GM23248 (cell line): ENCODE results near the gene TIGD3. TPM values are rescaled to one million over a fixed set of nuclear protein-coding genes. Genes with fewer than 3 reads are reported as not detected.

Source experiments
- DNase-seq: peaks from one replicate; pipeline ENCODE4 v3.0.0-alpha.2; 2015
- H2AFZ ChIP-seq: fragments of 200-600 bp; sonication (generic); 2 replicates; pipeline ENCODE4 v1.6.1; 2016; ENCODE audit warnings: antibody characterized with exemption
- H3F3A ChIP-seq: fragments of 200-600 bp; sonication (generic); 2 replicates; pipeline ENCODE4 v1.6.1; 2016; ENCODE audit warnings: mild to moderate bottlenecking, antibody characterized with exemption, mixed run types; ENCODE audit not compliant: insufficient read depth
- H3K27ac ChIP-seq: fragments of 200-600 bp; sonication (generic); 2 replicates; pipeline ENCODE4 v1.5.1; 2016; ENCODE audit warnings: mild to moderate bottlenecking
- H3K27me3 ChIP-seq: fragments of 200-600 bp; sonication (generic); replicated peaks from 2 replicates; pipeline ENCODE4 v1.6.1; 2016; ENCODE audit warnings: mild to moderate bottlenecking; ENCODE audit not compliant: insufficient read depth
- H3K36me3 ChIP-seq: fragments of 200-600 bp; sonication (generic); 2 replicates; pipeline ENCODE4 v1.6.1; 2016; ENCODE audit warnings: low read depth, mild to moderate bottlenecking
- H3K4me1 ChIP-seq: fragments of 200-600 bp; sonication (generic); 2 replicates; pipeline ENCODE4 v1.6.1; 2016; ENCODE audit warnings: mild to moderate bottlenecking; ENCODE audit not compliant: insufficient read depth
- H3K4me2 ChIP-seq: fragments of 200-600 bp; sonication (generic); one replicate; pipeline ENCODE4 v1.6.1; 2016; ENCODE audit warnings: mild to moderate bottlenecking; ENCODE audit not compliant: unreplicated experiment
- H3K4me3 ChIP-seq: fragments of 200-600 bp; sonication (generic); 2 replicates; pipeline ENCODE4 v1.5.1; 2016; ENCODE audit warnings: mild to moderate bottlenecking
- H3K79me2 ChIP-seq: fragments of 200-600 bp; sonication (generic); 2 replicates; pipeline ENCODE4 v1.6.1; 2016; ENCODE audit warnings: mild to moderate bottlenecking; ENCODE audit not compliant: insufficient read depth
- H3K9ac ChIP-seq: fragments of 200-600 bp; sonication (generic); 2 replicates; pipeline ENCODE4 v1.6.1; 2016; ENCODE audit warnings: mild to moderate bottlenecking
- H3K9me2 ChIP-seq: fragments of 200-600 bp; sonication (generic); 2 replicates; pipeline ENCODE4 v1.6.1; 2016; ENCODE audit warnings: mixed run types, mild to moderate bottlenecking, moderate library complexity; ENCODE audit not compliant: insufficient read depth
- H3K9me3 ChIP-seq: fragments of 200-600 bp; sonication (generic); one replicate; pipeline ENCODE4 v1.6.1; 2017; ENCODE audit warnings: low read depth
- H4K20me1 ChIP-seq: fragments of 200-600 bp; sonication (generic); 2 replicates; pipeline ENCODE4 v1.6.0; 2016; ENCODE audit not compliant: insufficient read depth
- EZH2 ChIP-seq: fragments of 200-600 bp; sonication (generic); IDR thresholded peaks from 2 replicates; pipeline ENCODE4 v1.6.1; 2018; ENCODE audit warnings: antibody characterized with exemption, mild to moderate bottlenecking; ENCODE audit not compliant: insufficient read depth, poor library complexity, severe bottlenecking
- EZH2phosphoT487 ChIP-seq: fragments of 200-600 bp; sonication (generic); IDR thresholded peaks from 2 replicates; pipeline ENCODE4 v1.6.1; 2018; ENCODE audit warnings: antibody characterized with exemption, moderate library complexity, mild to moderate bottlenecking, low read depth; ENCODE audit not compliant: insufficient read depth
- WGBS, 2 experiments: methylation state at CpG; one replicate each; pipeline ENCODE4 v1.1.6; 2015 to 2017; ENCODE audit warnings: low lambda C conversion rate in 2 of 2, low coverage in 1 of 2; ENCODE audit errors: missing lambda C conversion rate in 2 of 2; 5-methylcytosine and 5-hydroxymethylcytosine counted together
- in situ Hi-C: fragments of 300-500 bp; cut with MboI; formaldehyde crosslinking; loops from 2 replicates; pipeline ENCODE4 v1.15.0; 2020
- polyA plus RNA-seq: library from polyadenylated mRNA; unstranded; fragments of >200 nt; fragmentation: Nextera tagmentation; extraction: Ambion mirVana; gene quantifications from 2 replicates; pipeline ENCODE4 v1.2.1, GENCODE V29; 2016
- total RNA-seq: library from RNA; depleted of rRNA; stranded (reverse); fragments of >200 nt; shearing (Covaris generic); gene quantifications from 2 replicates; pipeline ENCODE4 v1.2.3, GENCODE V29; 2014

The TIGD3 gene
- total and polyA plus RNA-seq, 2 experiments from 2014 or later, result not detected

DNA sequence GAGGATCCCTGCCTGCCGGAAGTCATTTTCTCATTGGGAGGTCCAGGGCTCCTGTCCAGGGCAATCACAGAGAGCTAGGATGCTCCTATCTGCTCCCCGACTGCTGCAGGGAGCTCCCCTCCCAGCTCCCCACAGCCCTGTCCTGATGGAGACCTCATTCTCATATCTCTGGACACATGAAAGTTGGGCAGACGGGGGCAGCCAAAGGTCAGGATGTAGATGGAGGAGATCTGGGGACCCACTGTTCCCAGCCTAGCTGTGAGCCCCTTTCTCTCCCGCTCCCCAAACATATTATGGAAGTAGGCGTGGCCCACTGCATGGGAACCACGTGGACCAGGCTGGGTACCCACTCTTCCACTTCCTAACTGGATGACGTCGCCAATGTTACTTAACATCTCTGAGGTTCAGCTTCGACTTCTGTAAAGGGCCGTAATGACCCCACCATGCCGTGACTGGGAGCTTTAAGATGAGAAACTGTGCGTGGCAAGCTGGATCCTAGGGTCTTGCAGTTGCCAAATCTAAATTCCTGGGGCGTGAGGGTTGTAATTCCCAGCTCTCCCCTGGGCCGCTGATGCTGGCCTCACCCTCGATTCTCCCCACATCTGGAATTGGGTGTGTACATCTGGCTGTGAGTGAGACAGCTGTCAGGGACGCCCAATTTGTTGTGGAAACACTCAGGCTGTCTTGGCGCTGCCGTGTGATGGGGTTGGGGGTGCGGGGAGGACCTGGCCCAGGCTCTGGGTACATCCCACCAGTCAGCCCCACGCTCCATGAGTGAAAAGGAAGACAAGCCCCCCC is 38.1 kb upstream of the TIGD3 start:
- in situ Hi-C loops, result no loop called here
- H3K27me3 ChIP-seq, result no peaks in the 10 kb centered on the region
- peak; percentile 100 for DNase-seq
- WGBS, 2 experiments, result 1 to 2% methylated on average over 20 of the region's 20 CpGs
- peak overlapping the region; percentile 97 for H3K27ac ChIP-seq
- H3K36me3 ChIP-seq, result peaks cover 11% of the 10 kb centered on the region; the same call in 1 of the 2 replicates
- H3K4me1 ChIP-seq, result peaks cover 27% of the 10 kb centered on the region
- peaks cover 36% of the 10 kb centered on the region for H3F3A ChIP-seq
- peaks cover 72% of the 10 kb centered on the region for H3K79me2 ChIP-seq
- no peaks in the 10 kb centered on the region for H3K9me2 ChIP-seq
- peak overlapping the region; percentile 96 for H3K4me2 ChIP-seq
- peak overlapping the region; percentile 99 for H3K9ac ChIP-seq
- no peaks in the 10 kb centered on the region; the same call in 1 of the 2 replicates for H4K20me1 ChIP-seq
- TF ChIP-seq EZH2 (no peak), EZH2phosphoT487 (no peak)
- no peak overlapping the region for H2AFZ ChIP-seq
- H3K9me3 ChIP-seq, result no peaks in the 10 kb centered on the region
- H3K4me3 ChIP-seq, result peak overlapping the region; percentile 88

DNA sequence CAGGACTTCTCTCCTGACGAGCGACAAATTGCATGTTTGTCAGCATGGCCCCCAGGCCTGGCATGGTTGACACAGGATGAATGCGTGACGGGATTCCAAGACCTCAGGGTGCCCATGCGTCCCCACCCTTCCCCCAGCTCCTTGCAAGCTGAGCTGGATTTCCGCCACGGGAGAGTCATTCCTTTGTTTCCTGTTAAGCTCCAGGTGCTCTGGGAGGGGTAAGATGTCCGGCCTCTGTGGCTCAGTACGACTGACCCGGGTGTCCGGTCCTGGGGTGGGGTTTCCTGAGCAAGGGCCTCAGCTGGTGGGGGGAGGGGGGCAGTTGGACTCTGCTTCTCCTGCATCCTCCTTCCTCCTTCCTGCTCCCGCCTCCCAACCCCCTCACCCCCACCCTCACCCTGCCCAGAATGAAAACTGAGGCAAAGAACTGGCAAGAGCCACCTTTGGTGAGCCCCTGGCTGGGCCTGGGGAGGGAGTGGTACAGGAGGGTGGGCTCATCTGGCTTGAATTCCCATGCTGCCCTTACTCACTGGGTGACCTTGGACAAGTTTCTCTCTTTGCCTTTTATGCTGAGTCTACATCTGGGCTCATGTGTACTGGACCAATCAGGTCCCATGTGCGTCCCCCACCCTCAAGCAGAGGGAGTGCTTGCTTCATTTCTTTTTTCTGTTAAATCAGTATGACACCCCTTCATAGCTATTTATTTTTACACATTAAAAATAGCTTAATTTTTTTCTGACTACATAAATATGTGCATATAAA is 37.3 kb upstream of the TIGD3 start:
- TF ChIP-seq EZH2 (no peak), EZH2phosphoT487 (no peak)
- Histone ChIP-seq H3F3A (peaks cover 40% of the 10 kb centered on the region), H3K9ac (peak overlapping the region; percentile 99), H3K4me1 (peaks cover 27% of the 10 kb centered on the region), H3K9me3 (no peaks in the 10 kb centered on the region), H3K27me3 (no peaks in the 10 kb centered on the region), H4K20me1 (peaks cover 6% of the 10 kb centered on the region; the same call in 1 of the 2 replicates), H3K4me3 (peak overlapping the region; percentile 88), H2AFZ (no peak overlapping the region), H3K27ac (peak overlapping the region; percentile 97), H3K9me2 (no peaks in the 10 kb centered on the region), H3K36me3 (peaks cover 19% of the 10 kb centered on the region), H3K4me2 (peak overlapping the region; percentile 96), H3K79me2 (peaks cover 80% of the 10 kb centered on the region)
- WGBS, 2 experiments, result 2% methylated on average over 11 to 13 of the region's 13 CpGs
- in situ Hi-C loops, result no loop called here
- peak; percentile 96 for DNase-seq

DNA sequence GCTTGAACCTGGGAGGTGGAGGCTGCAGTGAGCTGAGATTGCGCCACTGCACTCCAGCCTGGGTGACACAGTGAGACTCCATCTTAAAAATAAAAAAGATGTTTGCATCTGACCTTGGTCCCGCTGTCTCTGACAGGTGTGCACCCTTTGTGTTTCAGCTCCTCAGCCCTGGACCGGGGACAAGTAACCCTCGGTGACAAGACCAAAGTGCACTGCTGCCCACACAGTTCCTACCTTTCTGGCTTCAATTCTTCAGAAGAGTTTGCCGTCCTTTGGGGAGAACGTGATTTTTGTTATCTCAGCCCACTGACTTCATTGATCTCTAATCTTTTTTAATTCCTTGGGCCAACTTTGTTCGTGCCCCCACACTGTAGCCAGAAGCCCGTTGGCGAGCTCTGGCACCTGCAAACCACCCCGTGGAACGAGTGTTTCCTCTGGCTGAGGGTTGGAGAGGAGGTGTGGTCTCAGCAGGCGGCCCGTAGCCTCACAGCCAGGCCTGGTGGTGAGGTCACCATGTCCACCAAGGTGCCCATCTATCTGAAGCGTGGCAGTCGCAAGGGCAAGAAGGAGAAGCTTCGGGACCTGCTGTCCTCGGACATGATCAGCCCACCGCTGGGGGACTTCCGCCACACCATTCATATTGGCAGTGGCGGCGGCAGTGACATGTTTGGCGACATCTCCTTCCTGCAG is 34.0 kb upstream of the TIGD3 start:
- TF ChIP-seq EZH2 (no peak), EZH2phosphoT487 (no peak)
- Histone ChIP-seq H3F3A (peaks cover 62% of the 10 kb centered on the region), H3K36me3 (peaks cover 34% of the 10 kb centered on the region), H3K4me3 (no peak overlapping the region), H3K27ac (no peak overlapping the region), H3K27me3 (no peaks in the 10 kb centered on the region), H3K79me2 (peaks cover 71% of the 10 kb centered on the region), H3K4me2 (no peak overlapping the region), H3K9me3 (no peaks in the 10 kb centered on the region), H3K9me2 (no peaks in the 10 kb centered on the region), H3K9ac (no peak overlapping the region), H4K20me1 (peaks cover 12% of the 10 kb centered on the region; the same call in 1 of the 2 replicates), H2AFZ (no peak overlapping the region), H3K4me1 (peaks cover 14% of the 10 kb centered on the region)
- in situ Hi-C loops, result loop anchor here (10.0 kb wide), 1 partner anchor 46 kb away; no protein-coding TSS in a partner anchor
- 82 to 88% methylated on average over 22 of the region's 22 CpGs for WGBS, 2 experiments
- no peak for DNase-seq

DNA sequence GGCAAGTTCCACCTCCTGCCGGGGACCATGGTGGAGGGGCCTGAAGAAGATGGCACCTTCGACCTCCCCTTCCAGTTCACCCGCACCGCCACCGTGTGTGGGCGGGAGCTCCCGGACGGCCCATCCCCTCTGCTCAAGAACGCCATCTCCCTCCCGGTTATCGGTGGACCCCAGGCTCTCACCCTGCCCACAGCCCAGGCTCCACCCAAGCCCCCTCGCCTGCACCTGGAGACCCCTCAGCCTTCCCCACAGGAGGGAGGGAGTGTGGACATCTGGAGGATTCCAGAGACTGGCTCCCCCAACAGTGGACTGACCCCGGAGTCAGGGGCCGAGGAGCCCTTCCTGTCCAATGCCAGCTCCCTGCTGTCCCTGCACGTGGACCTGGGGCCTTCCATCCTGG is 33.5 kb upstream of the TIGD3 start:
- Histone ChIP-seq H3K9me3 (no peaks in the 10 kb centered on the region), H3K27ac (no peak overlapping the region), H3K9me2 (no peaks in the 10 kb centered on the region), H3K27me3 (no peaks in the 10 kb centered on the region), H3K79me2 (peaks cover 66% of the 10 kb centered on the region), H3K4me3 (no peak overlapping the region), H3K4me2 (no peak overlapping the region), H3K4me1 (peaks cover 14% of the 10 kb centered on the region), H3K36me3 (peaks cover 34% of the 10 kb centered on the region), H3K9ac (no peak overlapping the region), H4K20me1 (peaks cover 12% of the 10 kb centered on the region; the same call in 1 of the 2 replicates), H3F3A (peaks cover 63% of the 10 kb centered on the region), H2AFZ (no peak overlapping the region)
- TF ChIP-seq EZH2 (no peak), EZH2phosphoT487 (no peak)
- WGBS, 2 experiments, result 89 to 91% methylated on average over 11 to 15 of the region's 15 CpGs
- DNase-seq, result no peak
- in situ Hi-C loops, result loop anchor here (10.0 kb wide), 1 partner anchor 46 kb away; no protein-coding TSS in a partner anchor
